GM19467 (cell line): Measurements from ENCODE around the gene C1QTNF6.

ENCODE experiments used
- ATAC-seq: cut with Tn5 transposase; IDR thresholded peaks from one replicate; pipeline ENCODE4 v1.9.1; 2021; ENCODE audit warnings: mild to moderate bottlenecking, moderate library complexity; ENCODE audit not compliant: unreplicated experiment

Gene C1QTNF6

GRCh38 chr22:37146507-37147180, 41.4 kb downstream of the C1QTNF6 start:
- ATAC-seq = no peak

GRCh38 chr22:37146051-37146385, 42.0 kb downstream of the C1QTNF6 start:
- ATAC-seq = no peak

DNA sequence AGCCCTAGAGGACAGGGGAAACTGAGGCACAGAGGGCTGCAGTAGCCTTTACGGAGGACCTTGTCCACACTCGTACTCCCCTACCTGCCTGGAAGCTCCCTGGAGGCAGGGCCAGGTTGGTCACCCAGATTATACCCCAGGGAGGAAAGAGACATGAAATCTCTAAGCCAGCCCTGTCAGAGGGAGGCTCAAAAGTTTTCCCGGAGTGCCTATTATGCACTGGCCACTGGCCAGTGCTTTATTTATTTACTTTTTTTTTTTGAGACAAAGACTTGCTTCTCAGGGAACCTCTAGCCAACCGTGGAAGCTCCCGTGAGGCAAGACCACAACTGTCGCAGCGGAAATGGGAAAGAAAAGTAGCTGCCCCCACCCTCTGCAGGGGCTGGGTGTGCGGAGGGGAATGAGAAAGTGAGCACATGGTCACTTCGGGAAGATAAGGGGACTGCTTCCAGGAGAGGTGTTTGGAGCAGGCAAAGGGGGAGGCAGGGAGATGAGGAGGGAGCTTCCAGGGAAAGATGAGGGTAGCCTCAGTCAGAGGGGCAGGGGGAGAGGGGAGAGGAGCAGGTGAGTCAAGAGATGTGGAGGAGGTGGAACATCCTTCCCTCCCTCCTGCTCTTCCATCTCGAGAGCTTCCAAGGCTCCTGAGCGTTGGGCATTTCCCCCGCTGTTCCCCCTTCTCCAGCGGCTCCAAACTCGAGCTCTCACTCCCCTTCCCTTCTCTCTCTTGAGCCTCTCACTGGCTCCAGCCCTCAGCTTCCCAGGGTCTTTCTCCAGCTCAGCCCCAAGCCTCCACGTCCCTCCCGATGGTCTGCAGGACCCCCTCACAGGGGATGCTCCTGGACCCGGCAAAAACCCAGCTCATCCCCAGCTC, 42.6 kb downstream of the C1QTNF6 start:
- ATAC-seq = no peak

DNA sequence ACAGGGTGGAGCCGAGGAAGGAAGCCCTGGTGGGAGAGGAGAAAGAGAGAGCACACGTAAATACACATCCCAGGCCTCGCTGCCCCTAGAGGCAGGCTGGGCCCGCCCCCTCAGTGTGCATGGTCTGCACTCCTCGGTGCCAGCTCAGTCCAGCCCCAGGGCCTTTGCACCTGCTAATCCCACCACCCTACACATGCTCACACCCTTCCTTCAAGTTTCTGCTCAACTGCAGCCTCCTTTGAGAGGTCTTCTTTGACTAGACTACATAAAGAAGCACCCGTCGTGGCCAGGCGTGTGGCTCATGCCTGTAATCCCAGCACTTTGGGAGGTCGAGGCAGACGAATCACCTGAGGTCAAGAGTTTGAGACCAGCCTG, 43.9 kb downstream of the C1QTNF6 start:
- no peak for ATAC-seq

- ATAC-seq = no peak
Observed at GRCh38 chr22:37141971-37142370, 46.1 kb downstream of the C1QTNF6 start.

DNA sequence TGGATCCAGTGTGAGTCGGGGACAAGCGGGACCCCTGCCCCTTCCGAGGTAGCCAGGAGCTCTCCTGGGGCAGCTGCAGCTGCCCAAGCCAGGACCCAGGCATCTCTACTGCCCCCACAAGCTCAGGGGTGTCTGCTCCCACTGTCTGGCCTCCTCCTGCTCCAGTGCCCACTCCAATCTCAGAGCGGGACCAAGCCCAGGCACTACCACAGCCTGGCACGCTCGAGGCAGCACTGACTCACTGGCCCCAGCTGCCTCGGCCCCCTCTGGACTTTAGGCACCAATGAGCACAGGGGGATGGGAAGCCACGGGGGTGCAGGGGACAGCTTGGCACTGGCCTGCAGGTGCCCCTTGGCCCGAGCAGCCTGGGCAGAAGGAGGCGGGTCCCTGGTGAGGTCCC, 46.6 kb downstream of the C1QTNF6 start:
- no peak for ATAC-seq

DNA sequence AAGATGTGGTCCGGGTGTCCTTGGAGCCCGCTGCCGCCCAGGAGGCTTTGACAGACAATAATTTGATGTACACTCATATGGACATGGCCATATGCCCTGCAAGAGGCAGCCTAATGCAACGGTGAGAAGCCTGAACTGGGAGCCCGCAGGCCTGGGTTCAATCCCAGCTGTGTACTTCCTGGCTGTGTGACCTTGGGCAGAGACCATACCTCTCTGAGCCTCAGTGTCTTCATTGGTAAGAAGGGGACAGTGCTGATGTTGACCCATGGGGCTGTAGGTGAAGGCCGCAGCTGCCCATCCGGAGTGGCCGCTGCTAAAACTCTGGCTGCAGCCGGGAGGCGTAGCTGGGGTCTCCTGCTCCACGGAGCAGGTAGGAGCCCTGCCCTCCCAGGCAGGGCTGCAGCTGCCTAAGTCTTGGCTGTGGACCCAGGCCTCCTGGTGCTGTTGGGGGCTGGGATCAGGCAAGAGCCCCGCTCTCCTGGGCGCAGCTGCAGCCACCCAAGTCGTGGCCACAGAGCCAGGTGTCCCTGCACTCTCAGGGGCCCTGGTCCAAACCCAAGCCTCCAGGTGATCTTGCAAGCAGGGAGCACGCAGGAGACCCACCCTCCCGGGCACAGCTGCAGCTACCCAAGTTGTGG, 47.2 kb downstream of the C1QTNF6 start:
- ATAC-seq = no peak

DNA sequence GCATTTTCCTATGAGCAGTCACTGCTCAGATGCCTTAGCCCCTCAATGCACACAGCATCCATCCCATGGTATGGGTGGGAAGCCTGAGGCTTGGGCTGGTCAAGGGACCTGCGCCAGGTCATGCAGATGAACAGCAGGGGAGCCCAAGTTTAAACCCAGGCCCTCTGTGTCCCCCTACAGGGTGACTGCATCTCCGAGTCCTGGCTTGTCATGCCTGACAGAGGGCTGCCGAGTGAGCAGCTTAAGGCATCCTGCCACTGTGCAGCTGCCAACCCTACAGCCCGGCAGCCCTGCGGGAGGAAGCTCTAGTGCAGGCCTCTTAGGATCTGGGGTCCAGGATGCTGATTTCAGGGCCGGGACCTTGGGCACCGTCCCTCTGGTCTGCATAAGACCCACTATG, 48.3 kb downstream of the C1QTNF6 start:
- ATAC-seq = no peak

- ATAC-seq = no peak
Observed at GRCh38 chr22:37138849-37139561, 49.0 kb downstream of the C1QTNF6 start.

DNA sequence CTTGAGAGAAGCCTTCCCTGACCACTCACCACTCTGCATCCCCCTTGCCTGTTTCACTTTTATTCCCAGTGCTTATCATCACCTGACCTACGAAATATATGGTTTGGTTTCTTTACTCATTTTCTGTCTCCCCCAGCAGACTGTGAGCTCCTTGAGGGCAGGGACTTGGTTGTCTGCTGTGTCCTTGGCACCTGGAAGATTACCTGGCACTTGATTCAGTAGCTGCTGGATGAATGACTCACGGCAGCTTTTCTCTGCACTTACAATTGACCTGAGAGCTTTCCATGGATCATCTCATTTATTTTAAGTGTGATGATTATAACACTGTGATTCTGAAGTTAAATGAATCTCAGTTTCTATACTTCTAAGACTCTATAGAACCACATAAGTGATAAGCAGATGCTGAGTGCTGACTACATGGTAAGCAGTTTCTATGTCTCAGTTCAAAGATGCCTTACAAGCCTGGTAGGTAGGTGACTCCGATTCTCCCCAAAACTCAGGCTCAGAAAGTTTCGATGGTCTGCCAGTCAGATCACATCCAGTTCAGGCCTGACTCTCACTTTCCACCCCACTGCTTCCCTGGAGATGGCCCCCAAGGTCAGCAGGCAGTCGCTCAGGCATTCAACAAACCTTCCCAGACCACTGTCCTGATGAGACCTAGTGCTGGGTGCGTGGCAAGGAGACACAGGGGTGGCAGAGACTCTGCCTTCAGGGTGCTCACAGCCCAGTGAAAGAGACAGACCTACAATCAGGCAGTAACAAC, 50.0 kb downstream of the C1QTNF6 start:
- no peak for ATAC-seq

GRCh38 chr22:37137131-37137530, 50.9 kb downstream of the C1QTNF6 start:
- ATAC-seq = no peak

- no peak for ATAC-seq
Observed at GRCh38 chr22:37135023-37135422, 53.0 kb downstream of the C1QTNF6 start.

GRCh38 chr22:37133304-37134018, 54.6 kb downstream of the C1QTNF6 start:
- ATAC-seq = no peak

- ATAC-seq = no peak
Observed at GRCh38 chr22:37132773-37133172, 55.3 kb downstream of the C1QTNF6 start.
